Erythroblast (primary cell): Measurements from ENCODE around the gene MAP4K1.

Experiments
- GATA1 ChIP-seq: IDR thresholded peaks from 2 replicates; pipeline ENCODE4 v1.6.1; 2011; ENCODE audit warnings: low read depth, mild to moderate bottlenecking, control low read depth, low read length, moderate library complexity
- POLR2A ChIP-seq: IDR thresholded peaks from 2 replicates; pipeline ENCODE4 v1.6.1; 2011; ENCODE audit warnings: mild to moderate bottlenecking, low read length

DNA sequence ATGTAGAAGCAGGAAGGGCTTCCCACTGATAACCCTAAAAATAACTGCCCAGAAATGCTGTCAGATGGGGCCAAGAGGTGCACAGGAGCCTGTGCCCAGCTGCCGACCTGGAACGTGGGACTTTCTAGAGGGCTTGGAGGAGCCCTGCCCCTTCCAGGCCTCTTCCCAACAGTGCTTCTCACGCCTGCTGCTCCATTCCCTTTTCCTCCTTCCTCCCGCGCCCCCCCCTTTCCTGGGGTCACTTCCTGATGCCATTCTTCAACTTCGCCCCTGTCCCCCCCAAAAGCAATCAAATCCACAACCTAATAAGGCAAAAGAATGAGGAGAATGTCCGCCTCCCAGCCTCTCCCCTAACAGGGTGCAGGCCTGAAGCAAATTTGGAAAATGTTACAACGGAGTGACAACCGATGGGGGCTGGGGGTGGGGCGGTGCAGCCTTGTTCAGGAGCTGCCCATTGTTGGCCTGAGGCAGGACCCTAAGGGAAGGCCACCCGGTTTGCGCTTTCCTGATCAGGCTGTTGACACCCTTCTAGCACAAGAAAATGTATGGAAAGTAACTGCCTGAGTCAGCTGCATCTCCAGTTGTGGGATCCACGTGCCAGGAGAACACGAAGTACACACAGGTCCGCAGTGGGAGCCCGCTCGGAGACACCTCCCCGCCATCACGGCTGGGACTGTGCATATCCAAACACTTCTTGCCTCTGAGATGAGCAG is 48.4 kb upstream of the MAP4K1 start:
- no peak for TF ChIP-seq POLR2A
- TF ChIP-seq GATA1: no peak
